Loucy (cell line): ENCODE data around the gene SLC28A1.

Experiments used
- CTCF ChIP-seq: fragments of 200-600 bp; sonication (generic); conservative IDR thresholded peaks from 2 replicates; pipeline ENCODE4 v1.5.1; 2014; ENCODE audit warnings: mild to moderate bottlenecking, antibody characterized with exemption, low read length
- EZH2phosphoT487 ChIP-seq: fragments of 200-600 bp; IDR thresholded peaks from 2 replicates; pipeline ENCODE4 v1.6.1; 2018; ENCODE audit warnings: antibody characterized with exemption, mild to moderate bottlenecking, moderate library complexity, borderline replicate concordance

GRCh38 chr15:84859144-84859543 is 25.3 kb upstream of the SLC28A1 start:
- TF ChIP-seq CTCF (no peak), EZH2phosphoT487 (no peak)
